ENCODE measurements around the gene EVL. TPM values are rescaled to one million over a fixed set of nuclear protein-coding genes. Genes with fewer than 3 reads are reported as not detected.

The EVL gene
- total RNA-seq, 2 donors from 2014 or later = 793 to 831 TPM

DNA sequence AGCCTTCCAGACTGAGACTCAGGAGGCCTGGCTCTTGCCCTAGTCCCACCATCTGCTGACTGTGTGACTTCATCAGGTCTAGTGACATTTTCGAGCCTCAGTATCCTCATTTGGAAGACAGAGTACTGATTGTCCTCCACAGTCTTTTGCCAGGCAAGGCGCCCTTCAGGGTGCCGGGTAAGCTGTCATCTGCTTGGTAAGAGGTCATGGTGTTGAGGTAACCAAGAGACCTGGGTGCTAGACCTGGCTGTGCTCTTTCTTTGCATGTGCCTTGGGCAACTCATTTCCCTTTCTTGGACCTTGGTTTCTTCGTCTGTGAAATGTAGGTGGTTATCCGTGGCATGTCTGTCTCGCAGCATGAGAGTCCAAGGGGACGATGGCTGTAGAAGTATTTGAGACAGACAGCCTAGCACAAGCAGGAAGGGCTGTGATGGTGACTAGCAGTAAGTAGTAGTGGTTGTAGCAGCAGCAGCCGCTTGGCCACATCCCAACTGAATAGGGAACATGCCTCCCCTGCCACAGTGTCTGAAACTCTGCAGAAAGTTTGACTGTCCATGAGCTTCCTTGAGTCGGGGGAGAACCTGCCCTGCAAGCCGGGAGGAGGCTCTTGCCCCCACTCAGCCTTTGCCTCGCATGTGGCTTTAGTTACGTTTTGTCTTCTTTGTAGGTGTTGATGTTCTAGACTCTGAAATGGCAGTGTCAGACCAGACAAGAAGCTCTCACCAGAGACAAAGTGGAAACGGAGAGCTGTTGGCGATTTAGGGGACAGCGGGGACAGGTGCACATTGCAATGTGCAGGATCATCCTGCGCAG is 40.3 kb downstream of the EVL start:
- H3K9me3 ChIP-seq (ENCODE audit: control insufficient read depth, low read length, poor library complexity, severe bottlenecking) = no peaks in the 10 kb centered on the region
- DNase-seq = no peak
- peak overlapping the region; percentile 98 for H3K27ac Mint-ChIP-seq
- peak overlapping the region; percentile 73 for H3K4me3 Mint-ChIP-seq
- peaks cover 17% of the 10 kb centered on the region for H3K36me3 Mint-ChIP-seq (ENCODE audit: low read depth)
- peaks cover 71% of the 10 kb centered on the region for H3K4me1 Mint-ChIP-seq
- no peaks in the 10 kb centered on the region for H3K27me3 Mint-ChIP-seq
- ATAC-seq = peak; percentile 27

DNA sequence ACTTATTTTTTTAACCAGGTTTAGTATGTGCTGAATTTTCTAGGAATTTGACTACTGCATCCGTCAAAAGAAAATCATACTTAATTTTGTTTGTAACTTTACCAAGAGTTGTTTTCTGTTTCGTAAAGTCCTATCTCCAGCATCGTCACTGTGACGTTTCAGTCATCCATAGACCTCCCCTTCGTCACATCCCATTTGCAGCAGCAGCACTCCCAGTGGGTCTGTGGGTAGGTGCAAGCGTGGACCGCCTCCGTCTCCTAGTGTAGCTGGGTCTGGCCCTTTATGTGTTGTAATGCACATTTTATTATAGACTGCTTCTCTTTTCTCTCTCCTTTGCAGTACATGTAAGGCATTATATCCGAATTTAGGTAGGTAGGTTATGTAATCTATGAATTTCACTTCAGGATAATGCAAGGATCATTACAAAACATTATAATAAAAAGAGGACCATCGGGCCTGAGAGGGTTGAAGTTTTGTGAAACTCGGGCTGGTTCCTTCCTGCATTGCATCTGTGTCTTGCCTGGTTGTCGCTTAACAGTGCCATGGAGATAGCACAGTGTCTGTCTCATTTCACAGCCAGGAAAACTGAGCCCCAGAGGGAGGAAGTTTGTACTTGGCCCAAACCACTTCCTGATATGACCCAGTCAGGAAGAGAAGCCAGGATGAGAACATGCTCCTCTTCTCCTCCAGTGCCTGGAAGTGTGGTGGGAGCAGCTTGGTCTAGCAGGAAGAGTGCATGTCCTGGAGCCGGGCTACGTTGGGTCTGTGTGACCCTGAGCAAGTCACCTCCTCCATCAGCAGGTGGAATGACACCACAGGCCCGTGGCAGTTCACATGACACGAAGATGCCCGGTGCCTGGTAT is 41.3 kb downstream of the EVL start:
- peak; percentile 75 for ATAC-seq
- Mint-ChIP-seq H3K4me3 (peak overlapping the region; percentile 73), H3K36me3 (ENCODE audit: low read depth) (peaks cover 17% of the 10 kb centered on the region), H3K27ac (peak overlapping the region; percentile 98), H3K27me3 (no peaks in the 10 kb centered on the region), H3K4me1 (peaks cover 65% of the 10 kb centered on the region)
- DNase-seq = peak in 2 of 3 donors; percentile 39 to 47
- H3K9me3 ChIP-seq (ENCODE audit: control insufficient read depth, low read length, poor library complexity, severe bottlenecking) = no peaks in the 10 kb centered on the region

DNA sequence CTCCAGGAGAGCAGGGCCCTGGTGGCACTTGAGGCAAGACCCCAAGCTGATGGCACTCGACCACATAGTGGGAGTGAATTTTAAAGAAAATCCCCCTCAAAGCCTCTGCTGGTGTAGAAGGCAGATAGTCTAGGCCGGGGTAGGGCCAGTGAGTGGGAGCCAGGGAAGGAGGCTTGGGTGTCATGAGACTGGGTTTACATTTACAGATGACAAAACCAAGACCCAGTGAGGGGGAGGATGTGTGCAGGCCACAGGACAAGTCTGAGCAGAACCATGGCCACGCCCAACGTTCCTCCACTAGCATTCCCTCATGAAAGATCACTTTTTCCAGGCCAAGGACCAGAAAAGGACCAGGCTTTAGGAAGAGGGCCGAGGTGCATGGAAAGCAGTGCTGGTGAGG is 42.0 kb downstream of the EVL start:
- peaks cover 14% of the 10 kb centered on the region for H3K36me3 Mint-ChIP-seq (ENCODE audit: low read depth)
- DNase-seq = no peak

DNA sequence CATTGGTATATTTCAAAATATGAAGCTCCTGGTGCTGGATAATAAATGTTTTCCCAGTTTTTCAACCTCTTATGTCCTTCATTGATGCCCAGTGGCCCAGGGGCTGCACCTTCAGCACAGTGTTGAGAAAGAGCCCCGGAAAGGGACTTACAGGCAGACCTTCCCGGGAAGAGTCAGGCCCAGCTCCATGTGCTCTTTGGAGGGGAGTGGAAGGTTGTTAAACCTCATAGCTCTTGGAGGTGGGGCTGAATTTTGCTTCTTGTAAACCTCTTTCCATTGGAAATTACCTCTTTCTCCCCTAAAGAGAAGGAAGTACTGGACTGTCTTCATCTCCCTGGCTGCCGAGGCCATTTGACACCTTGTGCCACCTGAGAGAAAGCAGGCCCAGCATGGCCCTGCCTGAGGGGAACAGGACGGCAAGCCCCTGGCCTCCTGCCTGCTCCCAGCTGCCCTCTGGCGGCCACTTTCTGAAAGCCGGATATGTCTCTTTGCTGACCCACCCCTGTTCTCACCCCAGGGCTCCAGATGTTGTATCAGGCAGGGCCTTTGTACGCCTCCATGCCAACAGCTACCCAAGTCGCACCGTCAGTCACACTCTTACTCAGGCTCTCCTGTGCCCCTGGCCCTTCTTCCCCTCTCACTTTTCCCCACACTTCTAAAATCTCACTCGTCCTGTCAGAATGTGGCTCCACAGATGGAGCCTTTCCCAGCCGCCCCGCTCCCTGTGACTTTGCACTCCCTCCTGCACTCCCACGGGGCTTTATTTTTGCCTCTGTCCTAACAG is 43.0 kb downstream of the EVL start:
- H3K9me3 ChIP-seq (ENCODE audit: control insufficient read depth, low read length, poor library complexity, severe bottlenecking) = no peaks in the 10 kb centered on the region
- peak overlapping the region; percentile 79 for H3K4me3 Mint-ChIP-seq
- DNase-seq (peak; percentile 76 to 86 (median 78)), ATAC-seq (peak; percentile 71)
- H3K36me3 Mint-ChIP-seq (ENCODE audit: low read depth) = peaks cover 23% of the 10 kb centered on the region
- peaks cover 65% of the 10 kb centered on the region for H3K4me1 Mint-ChIP-seq
- peak overlapping the region; percentile 98 for H3K27ac Mint-ChIP-seq
- no peaks in the 10 kb centered on the region for H3K27me3 Mint-ChIP-seq

More for the DNA sequence above, 42.0 kb downstream of the EVL start:
- ATAC-seq = no peak
- Mint-ChIP-seq H3K27ac (peak overlapping the region; percentile 98), H3K4me1 (peaks cover 65% of the 10 kb centered on the region), H3K27me3 (no peaks in the 10 kb centered on the region), H3K4me3 (peak overlapping the region; percentile 73)
- H3K9me3 ChIP-seq (ENCODE audit: control insufficient read depth, low read length, poor library complexity, severe bottlenecking) = no peaks in the 10 kb centered on the region

DNA sequence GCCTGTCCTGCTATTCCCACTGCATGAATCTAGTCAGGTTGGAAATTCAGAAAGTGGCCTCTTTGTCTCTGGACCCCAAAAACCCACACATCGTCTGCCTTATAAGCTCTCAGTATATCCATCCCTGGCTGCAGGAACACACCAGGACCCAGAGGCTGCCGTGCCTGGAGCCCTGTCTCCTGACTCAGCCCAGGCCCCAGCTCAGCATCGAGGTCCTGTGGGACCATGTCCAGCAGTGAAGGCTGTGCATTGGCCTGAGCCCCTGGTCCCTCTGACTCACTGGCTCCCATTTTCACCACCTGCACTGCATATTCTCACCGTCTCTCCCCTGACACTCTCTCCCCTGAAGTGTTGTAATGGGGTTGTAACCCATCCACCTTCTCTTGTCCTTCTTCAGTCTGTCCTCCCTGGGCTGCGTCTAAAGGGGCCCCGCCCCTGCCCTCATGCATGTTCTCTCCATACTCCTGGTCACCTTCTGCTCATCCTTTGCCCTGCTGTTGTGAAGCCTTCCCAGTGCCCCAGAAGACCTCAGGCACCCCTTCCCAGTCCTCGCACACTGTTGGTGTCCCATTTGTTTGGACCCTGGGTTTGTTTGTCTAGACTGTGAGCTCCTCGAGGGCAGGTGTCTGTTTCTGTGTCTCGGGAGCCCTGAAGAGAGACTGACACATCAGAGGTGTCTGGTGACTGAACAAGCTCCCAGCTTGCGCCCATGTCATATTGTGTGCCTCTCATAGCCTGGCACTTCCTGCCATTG is 43.8 kb downstream of the EVL start:
- Mint-ChIP-seq H3K27ac (peak overlapping the region; percentile 98), H3K4me3 (peak overlapping the region; percentile 79), H3K4me1 (peaks cover 63% of the 10 kb centered on the region), H3K36me3 (ENCODE audit: low read depth) (peaks cover 19% of the 10 kb centered on the region), H3K27me3 (no peaks in the 10 kb centered on the region)
- no peak for ATAC-seq
- no peaks in the 10 kb centered on the region for H3K9me3 ChIP-seq (ENCODE audit: control insufficient read depth, low read length, poor library complexity, severe bottlenecking)
- no peak for DNase-seq

DNA sequence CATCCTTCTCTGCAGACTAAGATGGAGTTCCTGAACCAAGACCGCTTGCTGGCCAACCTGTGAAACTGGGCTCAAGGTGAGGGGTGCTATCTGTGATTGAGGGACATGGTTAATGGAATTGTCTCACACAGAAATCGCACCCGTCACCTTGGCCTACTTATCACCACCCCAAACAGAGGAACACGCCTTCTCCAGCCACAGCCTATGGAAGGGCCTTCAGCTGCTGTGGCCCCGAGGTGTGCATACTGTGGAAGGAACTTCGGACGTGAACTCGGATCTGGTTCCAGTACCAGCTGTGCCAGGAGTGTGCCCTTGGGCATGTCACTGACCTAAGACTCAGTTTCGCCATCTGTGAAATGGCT is 44.4 kb downstream of the EVL start:
- Mint-ChIP-seq H3K27ac (peak overlapping the region; percentile 98), H3K27me3 (no peaks in the 10 kb centered on the region), H3K4me3 (no peak overlapping the region), H3K36me3 (ENCODE audit: low read depth) (peaks cover 19% of the 10 kb centered on the region), H3K4me1 (peaks cover 57% of the 10 kb centered on the region)
- no peak for DNase-seq
- ATAC-seq = no peak
- no peaks in the 10 kb centered on the region for H3K9me3 ChIP-seq (ENCODE audit: control insufficient read depth, low read length, poor library complexity, severe bottlenecking)

DNA sequence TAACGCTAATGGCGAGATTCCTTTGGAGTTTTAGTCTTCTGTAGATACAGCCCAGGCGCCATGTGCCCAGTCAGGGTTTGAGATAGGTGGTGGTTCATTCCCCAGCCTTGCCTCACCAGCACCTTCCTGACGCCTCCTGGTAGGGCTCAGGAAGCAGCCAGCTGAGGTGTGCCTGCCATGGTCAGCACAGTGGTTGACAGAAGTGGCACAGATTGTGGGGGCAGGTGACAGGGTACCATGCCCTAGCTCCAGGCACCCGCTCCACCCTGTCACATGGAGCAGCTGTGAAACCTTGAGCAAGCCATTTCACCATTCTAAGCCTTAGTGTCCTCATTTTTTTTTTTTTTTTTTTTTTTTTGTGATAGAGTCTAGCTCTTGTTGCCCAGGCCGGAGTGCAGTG is 45.6 kb downstream of the EVL start:
- peak overlapping the region; percentile 98 for H3K27ac Mint-ChIP-seq
- H3K36me3 Mint-ChIP-seq (ENCODE audit: low read depth) = peaks cover 19% of the 10 kb centered on the region
- no peak for DNase-seq
- no peaks in the 10 kb centered on the region for H3K27me3 Mint-ChIP-seq
- no peak for ATAC-seq
- no peaks in the 10 kb centered on the region for H3K9me3 ChIP-seq (ENCODE audit: control insufficient read depth, low read length, poor library complexity, severe bottlenecking)
- H3K4me3 Mint-ChIP-seq = no peak overlapping the region
- peaks cover 51% of the 10 kb centered on the region for H3K4me1 Mint-ChIP-seq

DNA sequence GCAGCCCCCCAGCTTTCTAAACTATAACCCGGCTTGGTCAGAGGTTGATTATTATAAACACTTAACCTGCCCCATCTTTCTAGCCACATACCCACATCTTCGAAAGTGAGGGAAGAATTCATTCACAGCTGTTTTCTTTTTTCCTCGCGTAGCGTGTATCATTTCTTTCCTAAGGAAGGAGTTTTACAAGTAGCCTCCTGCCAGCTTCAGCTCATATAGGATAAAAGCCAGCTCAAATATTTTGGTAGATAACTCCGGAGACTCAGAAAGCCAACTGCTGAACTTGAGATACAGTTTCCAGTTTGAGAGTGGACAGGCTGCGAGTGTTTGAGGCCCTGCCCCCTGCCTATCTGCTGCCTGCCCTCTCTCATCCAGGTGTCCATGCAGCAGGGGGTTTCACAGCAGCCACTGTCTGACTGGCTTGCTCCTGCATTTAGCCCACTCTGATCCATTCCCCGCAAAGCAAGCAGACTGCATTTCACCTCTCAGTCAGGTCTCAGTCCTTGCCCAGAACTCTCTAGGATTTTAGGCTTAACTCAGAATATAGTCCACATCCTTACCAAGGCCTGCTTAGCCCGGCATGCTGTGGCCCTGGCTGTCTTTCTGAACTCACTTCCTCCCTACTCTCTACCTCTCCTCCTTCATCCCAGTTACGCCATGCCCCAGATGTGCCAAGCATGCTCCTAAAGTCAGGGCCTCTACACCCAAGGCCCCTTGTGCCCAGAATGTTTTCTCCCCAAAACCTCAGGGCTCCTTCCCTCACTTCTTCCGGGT is 46.9 kb downstream of the EVL start:
- DNase-seq (no peak), ATAC-seq (no peak)
- H3K9me3 ChIP-seq (ENCODE audit: control insufficient read depth, low read length, poor library complexity, severe bottlenecking) = no peaks in the 10 kb centered on the region
- no peak overlapping the region for H3K4me3 Mint-ChIP-seq
- H3K4me1 Mint-ChIP-seq = peaks cover 44% of the 10 kb centered on the region
- H3K36me3 Mint-ChIP-seq (ENCODE audit: low read depth) = peaks cover 22% of the 10 kb centered on the region
- peak overlapping the region; percentile 98 for H3K27ac Mint-ChIP-seq
- H3K27me3 Mint-ChIP-seq = no peaks in the 10 kb centered on the region

DNA sequence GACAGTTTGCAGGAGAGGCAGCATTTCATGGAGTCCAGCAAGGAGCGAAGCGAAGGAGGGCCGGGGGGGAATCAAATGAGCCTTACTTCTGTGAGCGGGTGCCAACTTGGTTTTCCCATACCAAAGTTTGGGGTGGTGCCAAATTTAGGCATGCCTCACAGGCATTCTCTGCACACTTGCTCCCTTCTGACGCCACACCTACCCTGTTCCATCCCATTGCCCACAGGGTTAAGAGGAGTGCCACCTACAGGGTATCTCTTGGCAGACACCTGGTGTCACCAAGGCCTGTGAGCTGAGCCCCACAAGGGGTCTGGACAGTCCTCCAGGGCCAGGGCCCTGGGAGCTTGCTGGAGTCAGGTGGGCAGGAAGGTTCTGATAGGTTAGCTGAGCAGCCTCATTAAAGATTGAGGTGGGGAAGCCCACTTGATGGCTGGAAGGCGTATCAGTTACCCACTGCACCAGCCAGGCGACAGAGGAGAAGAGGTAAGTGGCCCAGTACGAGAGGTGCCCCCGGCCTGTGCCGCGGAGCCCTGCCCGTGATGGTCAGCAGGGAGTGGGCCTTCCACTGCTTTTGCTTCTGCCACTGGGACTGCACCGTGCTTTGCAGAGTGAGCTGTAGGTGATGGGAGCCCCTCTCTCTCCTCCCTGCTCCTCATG is 49.0 kb downstream of the EVL start:
- no peaks in the 10 kb centered on the region for H3K9me3 ChIP-seq (ENCODE audit: control insufficient read depth, low read length, poor library complexity, severe bottlenecking)
- no peak for ATAC-seq
- H3K4me3 Mint-ChIP-seq = no peak overlapping the region
- H3K27me3 Mint-ChIP-seq = no peaks in the 10 kb centered on the region
- DNase-seq = no peak
- peak overlapping the region; percentile 98 for H3K27ac Mint-ChIP-seq
- peaks cover 35% of the 10 kb centered on the region for H3K4me1 Mint-ChIP-seq
- peaks cover 20% of the 10 kb centered on the region for H3K36me3 Mint-ChIP-seq (ENCODE audit: low read depth)

DNA sequence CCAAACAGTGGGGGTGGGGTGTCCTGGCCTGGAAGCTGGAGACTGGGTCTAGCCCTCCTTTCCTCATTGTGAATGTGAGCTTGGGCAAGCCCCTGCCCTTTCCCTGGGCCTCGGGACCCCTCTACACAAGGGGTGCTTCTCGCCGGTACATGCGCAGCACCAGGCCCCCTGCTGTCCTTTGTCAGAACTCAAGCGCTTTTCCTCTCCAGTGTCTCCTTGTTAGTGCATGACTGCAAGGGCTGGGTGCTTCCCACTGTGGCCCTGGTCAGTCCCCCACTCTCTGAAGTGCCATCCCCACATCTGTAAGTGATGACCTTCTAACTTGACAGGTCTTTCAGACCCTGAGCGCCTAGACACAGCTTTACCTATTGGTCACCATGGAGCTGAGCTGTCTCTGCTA is 50.0 kb downstream of the EVL start:
- H3K9me3 ChIP-seq (ENCODE audit: control insufficient read depth, low read length, poor library complexity, severe bottlenecking) = no peaks in the 10 kb centered on the region
- ATAC-seq (no peak), DNase-seq (no peak)
- H3K4me3 Mint-ChIP-seq = no peak overlapping the region
- H3K36me3 Mint-ChIP-seq (ENCODE audit: low read depth) = peaks cover 20% of the 10 kb centered on the region
- peaks cover 34% of the 10 kb centered on the region for H3K4me1 Mint-ChIP-seq
- H3K27ac Mint-ChIP-seq = peak overlapping the region; percentile 82
- H3K27me3 Mint-ChIP-seq = no peaks in the 10 kb centered on the region

DNA sequence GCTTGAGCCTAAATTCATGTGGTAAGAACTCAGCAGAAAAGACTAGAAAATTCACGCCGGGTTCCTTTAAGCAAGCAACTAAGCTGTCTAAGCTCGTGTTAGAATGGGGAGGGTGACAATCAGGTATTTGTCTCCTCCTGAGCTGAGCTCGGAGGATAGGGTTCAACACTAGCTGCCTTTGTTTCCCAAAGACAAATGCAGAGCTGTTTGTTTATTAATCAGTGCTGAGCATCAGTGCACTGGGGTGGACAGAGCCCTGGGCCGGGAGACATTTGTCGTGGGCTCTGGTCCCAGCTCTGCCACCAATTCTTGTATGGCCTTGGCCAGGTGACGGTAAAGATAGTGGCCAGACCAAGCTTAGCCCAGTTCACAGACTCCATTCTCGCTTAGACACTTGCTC is 50.5 kb downstream of the EVL start:
- Mint-ChIP-seq H3K27me3 (no peaks in the 10 kb centered on the region), H3K36me3 (ENCODE audit: low read depth) (peaks cover 20% of the 10 kb centered on the region), H3K4me1 (peaks cover 36% of the 10 kb centered on the region), H3K4me3 (no peak overlapping the region), H3K27ac (peak overlapping the region; percentile 82)
- ATAC-seq (no peak), DNase-seq (no peak)
- H3K9me3 ChIP-seq (ENCODE audit: control insufficient read depth, low read length, poor library complexity, severe bottlenecking) = no peaks in the 10 kb centered on the region

Data from T-helper 17 cell (primary cell).